Ramos (cell line): Measurements from ENCODE around the gene OR2T4.

Experiments
- in situ Hi-C: fragments of 300-500 bp; cut with MboI; formaldehyde crosslinking; loops from one replicate; pipeline ENCODE4 v1.14.3; 2022; ENCODE audit warnings: low sequenced_read_pairs; ENCODE audit not compliant: unreplicated experiment

The OR2T4 gene, protein sequence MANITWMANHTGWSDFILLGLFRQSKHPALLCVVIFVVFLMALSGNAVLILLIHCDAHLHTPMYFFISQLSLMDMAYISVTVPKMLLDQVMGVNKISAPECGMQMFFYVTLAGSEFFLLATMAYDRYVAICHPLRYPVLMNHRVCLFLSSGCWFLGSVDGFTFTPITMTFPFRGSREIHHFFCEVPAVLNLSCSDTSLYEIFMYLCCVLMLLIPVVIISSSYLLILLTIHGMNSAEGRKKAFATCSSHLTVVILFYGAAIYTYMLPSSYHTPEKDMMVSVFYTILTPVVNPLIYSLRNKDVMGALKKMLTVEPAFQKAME

DNA sequence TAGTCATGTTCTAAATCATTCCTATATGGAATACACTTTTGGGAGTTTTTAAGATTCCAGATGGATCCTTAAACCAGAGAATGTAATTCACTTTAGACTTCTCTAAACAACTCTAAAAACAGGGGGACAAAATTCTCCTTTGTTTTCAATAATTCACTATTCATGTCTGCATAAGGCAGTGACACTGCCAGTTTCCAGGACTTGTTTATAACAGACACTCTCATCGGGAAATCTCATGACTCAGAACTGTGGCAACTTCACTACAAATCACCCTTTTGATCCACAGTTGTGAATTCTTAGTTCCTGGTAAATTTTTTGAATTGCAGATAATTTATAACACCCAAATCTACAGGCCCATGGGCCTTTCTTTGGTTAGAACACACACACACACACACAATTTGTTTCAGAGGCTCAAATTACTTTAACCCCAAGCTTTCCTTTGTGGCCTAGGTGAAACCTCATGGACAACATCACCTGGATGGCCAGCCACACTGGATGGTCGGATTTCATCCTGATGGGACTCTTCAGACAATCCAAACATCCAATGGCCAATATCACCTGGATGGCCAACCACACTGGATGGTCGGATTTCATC is at the start of gene OR2T4:
OR2T4 (plus strand) TSS at position 545 of the 595 bp plus-strand sequence; CDS start at position 545, 0 bp downstream.
- in situ Hi-C loops = no loop called here

DNA sequence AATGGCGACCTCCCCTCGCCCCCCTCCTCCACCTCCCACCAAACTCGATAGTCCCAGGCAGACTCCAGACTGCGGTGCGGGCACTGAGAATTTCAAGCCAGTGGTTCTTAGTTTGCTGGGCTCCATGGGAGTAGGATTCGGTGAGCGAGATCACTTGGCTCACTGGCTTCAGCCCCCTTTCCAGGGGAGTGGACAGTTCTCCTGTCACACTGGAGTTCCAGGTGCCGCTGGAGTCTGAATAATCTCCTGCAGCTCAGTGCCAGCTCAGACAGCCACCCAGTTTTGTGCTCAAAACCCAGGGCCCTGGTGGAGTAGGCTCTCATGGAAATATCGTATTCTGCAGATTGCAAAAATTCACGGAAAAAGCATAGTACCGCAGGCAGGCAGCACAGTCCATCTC is 44.7 kb upstream of the OR2T4 start:
- in situ Hi-C loops = no loop called here

- in situ Hi-C loops = no loop called here
Measured at GRCh38 chr1:248324468-248324867, 37.0 kb upstream of the OR2T4 start, which contains the start of gene OR2M7. Gene OR2M7 (minus strand): TSS chr1:248324568. CDS start chr1:248324568, 0 bp downstream.

DNA sequence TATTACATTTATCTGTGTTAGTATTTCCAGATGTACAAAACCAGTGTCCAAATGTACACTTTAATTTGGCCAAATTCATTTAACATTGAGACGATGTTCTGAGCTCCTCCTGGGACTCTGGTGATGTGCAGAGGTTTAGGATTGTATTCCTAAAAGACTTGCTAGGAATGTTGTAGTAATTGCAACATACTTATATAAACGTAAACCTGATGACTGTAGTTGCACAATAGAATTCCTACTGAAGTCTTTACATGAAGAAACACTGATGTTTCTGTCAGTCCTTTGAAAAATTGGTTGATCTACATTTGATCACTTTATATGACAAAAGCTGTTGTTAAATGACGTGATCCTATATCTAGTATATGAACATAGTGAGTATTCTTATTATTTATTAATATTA is 18.0 kb upstream of the OR2T4 start:
- in situ Hi-C loops = no loop called here

DNA sequence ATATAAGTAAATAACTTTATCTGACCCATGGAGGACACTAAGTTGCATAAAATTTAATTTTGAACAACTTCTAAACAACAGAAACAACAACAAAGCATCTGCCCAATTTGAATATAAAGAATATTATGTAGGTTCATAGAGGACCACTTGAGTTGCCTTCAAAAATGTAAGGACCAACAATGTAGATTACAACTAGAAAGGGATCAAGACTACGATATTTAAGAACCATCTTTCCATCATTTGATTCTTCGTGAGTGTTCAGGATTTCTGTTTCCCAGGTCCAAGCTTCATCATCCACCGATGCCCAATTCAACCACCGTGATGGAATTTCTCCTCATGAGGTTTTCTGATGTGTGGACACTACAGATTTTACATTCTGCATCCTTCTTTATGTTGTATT is 13.0 kb upstream of the OR2T4 start, which contains the start of gene OR14C36:
OR14C36 (plus strand) TSS at position 301 of the 400 bp plus-strand sequence; CDS start at position 301, 0 bp downstream.
- in situ Hi-C loops = no loop called here

- in situ Hi-C loops = no loop called here
Measured at GRCh38 chr1:248359415-248359814, 2.0 kb upstream of the OR2T4 start.

DNA sequence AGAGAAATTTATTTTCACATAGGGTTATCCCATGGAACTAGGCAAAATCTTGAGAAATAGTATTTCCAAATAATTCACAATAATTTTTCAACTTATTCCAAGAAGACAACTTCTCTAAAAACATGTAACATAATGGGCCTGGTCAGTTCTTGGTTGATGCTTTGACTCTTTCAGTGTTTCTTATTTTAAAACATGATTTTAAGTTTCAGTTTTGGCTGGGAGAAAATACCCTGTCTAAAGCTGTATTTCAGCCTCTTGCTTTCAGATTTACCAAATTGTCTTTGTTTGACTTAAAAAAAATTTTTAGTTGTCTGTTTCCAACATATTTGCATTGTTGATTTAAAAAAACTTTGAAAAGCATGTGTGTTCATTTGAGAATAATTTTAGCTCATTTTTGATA is 5.1 kb downstream of the OR2T4 start:
- in situ Hi-C loops = no loop called here

GRCh38 chr1:248372394-248372793 is 10.9 kb downstream of the OR2T4 start:
- in situ Hi-C loops = no loop called here

DNA sequence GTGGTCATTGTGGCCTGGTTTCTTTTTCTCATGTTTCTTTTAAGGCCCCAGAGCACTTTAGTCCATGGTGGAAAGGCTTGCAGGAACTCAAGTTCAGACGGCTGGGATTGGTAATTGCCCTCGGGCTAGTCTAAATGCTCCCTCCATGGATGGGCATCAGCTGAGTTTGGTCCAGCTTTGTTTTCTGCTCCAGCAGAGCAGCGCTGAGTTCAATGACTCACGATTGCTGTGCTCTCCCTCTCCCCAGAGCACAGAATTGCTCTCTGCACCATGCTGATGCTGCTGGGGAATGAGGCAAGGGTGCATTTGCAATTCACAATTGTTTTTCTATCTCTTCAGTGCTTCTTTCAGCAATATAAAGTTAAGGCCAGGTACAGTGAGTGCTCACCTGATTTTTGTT is 12.3 kb downstream of the OR2T4 start:
- in situ Hi-C loops = no loop called here

GRCh38 chr1:248375446-248375845 is 14.0 kb downstream of the OR2T4 start, which contains the start of gene OR2T6:
Gene OR2T6 (plus strand): TSS chr1:248375746. CDS start chr1:248387609, 11,863 bp downstream.
- in situ Hi-C loops = no loop called here

- in situ Hi-C loops = no loop called here
Measured at GRCh38 chr1:248376916-248377315, 15.5 kb downstream of the OR2T4 start.

DNA sequence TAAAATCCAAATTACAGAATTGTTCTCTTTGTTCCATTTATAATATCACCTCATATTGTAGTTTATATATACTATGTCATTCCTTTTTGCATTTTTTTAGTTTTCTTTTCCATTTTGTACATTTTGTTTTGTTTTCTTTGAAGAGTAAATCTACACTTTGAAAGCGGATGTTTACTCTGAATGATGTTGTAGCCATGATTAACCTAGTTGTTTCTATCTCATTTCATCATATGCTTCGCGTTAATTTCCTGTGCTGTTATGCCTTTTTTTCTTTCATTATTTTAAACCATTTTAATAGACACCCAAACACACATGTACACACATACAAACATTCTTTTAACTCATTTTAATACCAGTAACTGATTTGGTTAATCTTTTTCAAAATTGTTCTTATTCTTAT is 19.4 kb downstream of the OR2T4 start:
- in situ Hi-C loops = no loop called here

GRCh38 chr1:248388426-248388825 is 27.0 kb downstream of the OR2T4 start:
- in situ Hi-C loops = no loop called here

DNA sequence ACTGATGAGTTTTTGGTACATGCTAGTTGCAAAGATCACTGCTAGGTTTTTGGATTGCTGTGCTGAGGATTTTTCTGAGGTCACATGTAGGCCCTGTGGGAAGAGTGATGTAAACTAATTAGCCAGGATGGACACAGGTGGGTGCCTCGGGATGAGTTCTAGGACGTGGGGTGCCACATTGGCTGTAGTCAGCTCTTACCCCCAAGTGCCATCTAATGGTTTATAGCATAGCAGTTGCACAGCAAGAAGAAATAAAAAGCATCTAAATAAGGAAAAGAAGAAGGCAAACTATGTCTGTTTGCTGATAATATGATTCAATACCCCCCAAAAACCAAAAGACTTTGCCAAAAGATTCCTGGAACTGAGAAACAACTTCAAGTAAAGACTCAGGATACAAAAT is 31.6 kb downstream of the OR2T4 start:
- in situ Hi-C loops = no loop called here

DNA sequence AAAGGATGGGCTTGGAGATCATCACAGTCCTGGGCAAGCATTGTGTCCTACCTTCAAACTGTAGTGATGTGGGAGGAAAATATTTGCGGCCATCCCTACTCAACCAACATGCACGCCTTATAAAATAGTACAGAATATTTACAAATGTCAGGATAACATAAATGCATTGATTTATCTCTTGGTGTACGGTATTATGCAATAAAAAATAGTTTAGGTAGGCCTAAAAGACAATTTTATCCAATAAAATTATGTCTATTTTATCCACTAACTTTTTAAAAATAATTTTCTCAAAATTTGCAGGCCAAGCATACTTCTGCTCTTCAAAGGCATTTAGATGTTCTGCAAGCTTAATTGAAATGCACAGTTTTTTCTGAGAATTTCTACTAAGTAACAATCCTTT is 41.3 kb downstream of the OR2T4 start, which contains the start of gene OR2T1:
OR2T1 (plus strand) TSS at position 301 of the 400 bp plus-strand sequence. CDS start 3,100 bp downstream, outside the sequence.
- in situ Hi-C loops = no loop called here

GRCh38 chr1:248404024-248404423 is 42.6 kb downstream of the OR2T4 start:
- in situ Hi-C loops = no loop called here

GRCh38 chr1:248406721-248407692 is 45.5 kb downstream of the OR2T4 start:
- in situ Hi-C loops = no loop called here
